NCI-H774 (cell line): ENCODE data around the gene HCAR2.
"Not testable (repeated sequence)": the region's sequence is repeated elsewhere in the genome, so short reads cannot be mapped to it uniquely, and the experiment has no call there.

Experiments used
- DNase-seq: peaks from one replicate; lab custom pipeline; 2025; lab: John Stamatoyannopoulos, UW

HCAR2 gene

GRCh38 chr12:122716658-122717057, 13.5 kb upstream of the HCAR2 start, which contains the start of gene HCAR3:
Gene HCAR3 (minus strand): TSS chr12:122716811. CDS start chr12:122716737, 74 bp downstream.
- not testable (repeated sequence) for DNase-seq

- not testable (repeated sequence) for DNase-seq
Measured at GRCh38 chr12:122715211-122715610, 12.1 kb upstream of the HCAR2 start.

DNA sequence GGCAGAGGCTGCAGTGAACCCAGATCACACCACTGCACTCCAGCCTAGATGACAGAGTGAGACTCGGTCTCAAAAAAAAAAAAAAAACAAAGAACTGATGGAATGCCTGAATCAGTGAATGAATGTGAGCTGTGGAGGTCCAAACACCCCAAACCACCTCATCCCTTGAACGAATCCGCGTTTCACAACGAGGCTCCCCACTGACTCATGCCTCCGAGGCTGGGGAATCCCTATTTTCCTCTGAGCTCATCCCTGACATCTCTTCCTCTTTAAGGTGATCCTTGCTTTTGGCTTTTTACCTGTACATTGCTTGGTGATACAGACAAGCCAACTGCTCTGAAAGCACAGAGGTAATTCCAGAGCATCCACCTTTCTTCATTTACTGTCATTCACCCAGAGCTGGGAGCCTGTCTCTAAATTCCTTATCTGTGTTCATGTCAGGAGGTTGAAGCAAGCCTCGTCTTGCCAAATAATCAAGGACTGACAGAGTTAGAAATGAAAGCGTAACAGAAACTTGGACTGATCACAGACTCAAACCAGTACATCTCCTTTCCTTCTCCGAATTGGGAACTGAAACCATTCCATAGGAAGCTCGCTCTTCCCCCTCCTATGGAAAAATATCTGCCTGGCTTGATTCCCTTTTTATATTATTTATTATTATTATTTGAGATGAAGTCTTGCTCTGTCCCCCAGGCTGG, 10.5 kb upstream of the HCAR2 start:
- not testable (repeated sequence) for DNase-seq

- not testable (repeated sequence) for DNase-seq
Measured at GRCh38 chr12:122711266-122711665, 8.1 kb upstream of the HCAR2 start.

- DNase-seq = not testable (repeated sequence)
Measured at GRCh38 chr12:122710341-122710740, 7.2 kb upstream of the HCAR2 start.

- not testable (repeated sequence) for DNase-seq
Measured at GRCh38 chr12:122709287-122709686, 6.1 kb upstream of the HCAR2 start.

DNA sequence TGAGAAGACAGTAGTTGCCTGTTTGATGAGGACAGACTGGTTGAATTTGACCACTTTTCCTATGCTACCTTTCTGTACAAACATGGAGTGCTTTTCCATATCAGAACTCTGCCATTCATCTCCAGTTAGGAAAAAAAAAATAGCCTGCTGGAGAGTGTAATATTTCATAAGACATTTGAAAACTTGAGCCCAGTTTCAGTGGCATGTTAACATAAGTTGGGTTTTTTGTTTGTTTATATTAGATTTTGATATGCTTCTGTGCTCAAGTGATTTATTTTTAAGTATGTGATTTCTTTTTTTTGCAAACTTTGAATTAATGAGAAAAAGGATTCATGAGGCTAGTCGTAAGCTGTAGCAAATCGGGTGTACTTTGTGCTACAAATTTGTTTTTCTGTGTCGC, 684 bp upstream of the HCAR2 start:
- DNase-seq = not testable (repeated sequence)

GRCh38 chr12:122701481-122701880, 1.7 kb downstream of the HCAR2 start:
- not testable (repeated sequence) for DNase-seq

DNA sequence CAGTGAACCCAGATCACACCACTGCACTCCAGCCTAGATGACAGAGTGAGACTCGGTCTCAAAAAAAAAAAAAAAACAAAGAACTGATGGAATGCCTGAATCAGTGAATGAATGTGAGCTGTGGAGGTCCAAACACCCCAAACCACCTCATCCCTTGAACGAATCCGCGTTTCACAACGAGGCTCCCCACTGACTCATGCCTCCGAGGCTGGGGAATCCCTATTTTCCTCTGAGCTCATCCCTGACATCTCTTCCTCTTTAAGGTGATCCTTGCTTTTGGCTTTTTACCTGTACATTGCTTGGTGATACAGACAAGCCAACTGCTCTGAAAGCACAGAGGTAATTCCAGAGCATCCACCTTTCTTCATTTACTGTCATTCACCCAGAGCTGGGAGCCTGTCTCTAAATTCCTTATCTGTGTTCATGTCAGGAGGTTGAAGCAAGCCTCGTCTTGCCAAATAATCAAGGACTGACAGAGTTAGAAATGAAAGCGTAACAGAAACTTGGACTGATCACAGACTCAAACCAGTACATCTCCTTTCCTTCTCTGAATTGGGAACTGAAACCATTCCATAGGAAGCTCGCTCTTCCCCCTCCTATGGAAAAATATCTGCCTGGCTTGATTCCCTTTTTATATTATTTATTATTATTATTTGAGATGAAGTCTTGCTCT, 3.0 kb downstream of the HCAR2 start:
- not testable (repeated sequence) for DNase-seq

- DNase-seq = not testable (repeated sequence)
Measured at GRCh38 chr12:122696922-122697321, 6.2 kb downstream of the HCAR2 start.

DNA sequence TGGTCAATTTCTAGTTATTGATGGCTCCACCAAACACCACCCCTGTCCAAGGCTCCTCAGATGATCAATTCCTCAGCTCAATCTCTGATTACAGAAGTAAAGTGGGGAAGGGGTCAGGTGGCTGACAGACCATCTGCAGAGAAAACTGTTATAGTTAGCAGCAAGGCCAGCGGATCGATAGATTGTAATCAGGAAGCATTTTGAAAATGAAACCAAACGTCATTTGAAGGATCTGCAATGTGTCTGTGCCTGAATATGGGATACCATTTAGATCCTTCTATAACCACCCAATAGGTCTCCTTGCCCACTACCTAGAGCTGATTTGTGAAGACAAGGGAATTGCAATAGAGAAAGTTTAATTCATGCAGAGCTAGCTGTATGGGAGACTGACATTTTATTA, 11.6 kb downstream of the HCAR2 start:
- DNase-seq = no peak

DNA sequence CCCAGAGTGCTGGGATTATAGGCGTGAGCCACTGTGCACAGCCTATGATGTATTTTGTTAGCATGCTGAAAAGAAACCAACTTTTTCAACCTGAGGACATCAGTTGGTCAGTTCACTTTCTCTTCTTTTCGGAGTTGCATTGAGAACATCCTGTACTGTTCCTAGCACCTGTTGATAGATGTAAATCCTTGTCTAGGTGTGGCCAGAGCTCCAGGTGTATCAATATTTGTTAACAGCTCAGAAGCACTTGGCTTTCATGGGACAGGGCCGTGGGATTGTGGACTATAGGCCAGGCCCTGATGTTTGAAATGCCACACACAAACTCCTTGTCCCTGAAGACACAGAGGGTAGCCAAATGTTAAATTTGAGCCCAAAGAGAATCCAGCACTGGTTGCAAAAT, 14.9 kb downstream of the HCAR2 start:
- peak; percentile 61 for DNase-seq

GRCh38 chr12:122687086-122687485, 16.1 kb downstream of the HCAR2 start:
- peak; percentile 59 for DNase-seq

DNA sequence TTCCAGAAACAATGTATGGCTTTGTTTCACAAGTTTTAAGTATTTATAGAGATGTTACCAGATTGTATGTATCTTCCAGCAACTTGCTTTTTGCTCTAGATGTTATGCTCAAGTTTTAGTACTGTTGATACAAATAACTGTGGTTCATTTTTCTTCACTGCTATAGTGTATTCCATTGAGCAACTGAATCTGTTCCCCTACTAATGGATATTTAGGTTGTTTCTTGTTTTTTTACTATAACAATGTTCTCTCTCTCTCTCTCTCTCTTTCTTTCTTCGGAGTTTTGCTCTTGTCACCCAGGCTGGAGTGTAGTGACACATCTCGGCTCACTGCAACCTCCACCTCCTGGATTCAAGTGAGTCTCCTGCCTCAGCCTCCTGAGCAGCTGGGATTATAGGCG, 16.6 kb downstream of the HCAR2 start:
- no peak for DNase-seq

DNA sequence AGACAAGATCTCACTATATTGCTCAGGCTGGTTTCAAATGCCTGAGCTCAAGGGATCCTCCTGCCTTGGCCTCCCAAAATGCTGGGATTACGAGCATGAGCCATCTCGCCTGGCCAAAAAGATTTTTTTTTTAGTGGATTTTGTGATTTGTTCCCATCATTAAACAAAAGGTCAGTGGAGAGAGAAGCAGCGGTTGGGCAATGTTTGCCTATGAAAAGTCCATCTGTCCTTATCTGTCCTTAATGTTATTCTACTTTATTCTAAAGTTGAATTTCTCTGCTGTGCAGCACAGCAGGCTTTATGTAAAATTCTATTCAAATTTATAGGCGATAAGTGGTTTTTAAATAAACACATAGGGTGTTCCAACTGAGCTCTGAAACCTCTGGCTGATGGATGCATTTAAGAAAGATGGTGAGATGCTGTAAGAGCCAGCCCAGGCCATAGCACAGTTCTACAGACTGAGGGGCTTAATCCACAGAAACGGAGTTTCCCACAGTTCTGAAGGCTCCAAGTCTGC, 18.8 kb downstream of the HCAR2 start:
- DNase-seq = no peak

DNA sequence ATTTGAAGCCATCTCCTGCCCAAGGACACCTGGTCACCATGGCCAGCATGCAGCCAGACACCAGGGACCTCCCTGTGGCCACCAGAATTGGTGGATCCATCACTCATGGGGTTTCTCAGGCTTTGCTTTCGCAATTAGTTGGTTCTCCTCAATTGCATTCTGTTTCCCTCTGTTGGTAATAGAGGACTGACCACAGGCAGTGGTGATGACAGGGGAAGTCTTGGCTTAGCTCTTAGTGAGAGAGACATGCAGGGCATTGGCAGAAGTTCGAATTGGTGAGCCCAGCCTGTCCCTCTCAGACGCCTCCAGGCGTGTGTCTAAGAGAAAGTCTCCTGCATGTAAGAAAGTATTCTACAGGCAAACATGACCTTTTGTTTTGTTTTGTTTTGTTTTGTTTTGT, 21.3 kb downstream of the HCAR2 start:
- no peak for DNase-seq

DNA sequence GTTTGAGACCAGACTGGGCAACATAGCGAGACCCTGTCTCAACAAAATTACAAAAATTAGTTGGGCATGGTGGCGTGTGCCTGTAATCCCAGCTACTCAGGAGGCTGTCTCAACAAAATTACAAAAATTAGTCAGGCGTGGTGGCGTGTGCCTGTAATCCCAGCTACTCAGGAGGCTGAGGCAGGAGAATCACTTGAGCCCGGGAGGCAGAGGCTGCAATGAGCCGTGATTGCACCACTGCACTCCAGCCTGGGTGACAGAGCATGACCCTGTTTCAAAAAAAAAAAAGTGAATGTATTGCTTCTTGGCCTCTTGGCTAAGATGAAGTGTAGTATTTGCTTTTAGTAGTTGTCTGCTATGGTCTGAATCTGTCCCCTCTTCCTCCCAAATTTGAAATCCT, 22.2 kb downstream of the HCAR2 start:
- not testable (repeated sequence) for DNase-seq

DNA sequence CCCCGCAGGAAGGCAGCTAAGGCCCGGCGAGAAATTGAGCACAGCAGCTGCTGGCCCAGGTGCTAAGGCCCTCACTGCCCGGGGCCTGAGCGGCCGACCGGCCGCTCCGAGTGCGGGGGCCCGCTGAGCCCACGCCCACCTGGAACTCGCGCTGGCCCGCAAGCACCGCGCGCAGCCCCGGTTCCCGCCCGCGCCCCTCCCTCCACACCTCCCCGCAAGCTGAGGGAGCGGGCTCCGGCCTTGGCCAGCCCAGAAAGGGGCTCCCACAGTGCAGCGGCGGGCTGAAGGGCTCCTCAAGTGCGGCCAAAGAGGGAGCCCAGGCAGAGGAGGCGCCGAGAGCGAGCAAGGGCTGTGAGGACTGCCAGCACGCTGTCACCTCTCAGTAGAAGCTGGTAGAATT, 26.4 kb downstream of the HCAR2 start:
- not testable (repeated sequence) for DNase-seq

GRCh38 chr12:122676015-122676414, 27.1 kb downstream of the HCAR2 start:
- DNase-seq = not testable (repeated sequence)

DNA sequence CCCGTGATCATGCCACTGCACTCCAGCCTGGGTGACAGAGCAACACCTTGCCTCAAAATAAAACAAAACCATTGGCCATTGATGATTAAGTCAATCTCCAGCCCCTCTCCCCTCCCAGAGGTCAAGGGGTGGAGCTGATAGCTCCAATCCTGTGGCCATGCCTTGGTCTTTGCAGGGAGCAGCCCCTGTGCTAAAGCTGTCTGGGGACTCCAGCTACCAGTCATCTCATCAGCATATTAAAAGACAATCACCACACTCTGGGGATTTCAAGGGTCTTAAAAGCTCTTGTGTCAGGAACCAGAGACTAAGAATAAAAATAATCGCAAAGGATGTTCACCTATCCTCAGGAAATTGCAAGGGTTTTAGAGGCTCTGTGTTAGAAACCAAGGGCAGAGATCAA, 30.6 kb downstream of the HCAR2 start:
- DNase-seq = no peak

DNA sequence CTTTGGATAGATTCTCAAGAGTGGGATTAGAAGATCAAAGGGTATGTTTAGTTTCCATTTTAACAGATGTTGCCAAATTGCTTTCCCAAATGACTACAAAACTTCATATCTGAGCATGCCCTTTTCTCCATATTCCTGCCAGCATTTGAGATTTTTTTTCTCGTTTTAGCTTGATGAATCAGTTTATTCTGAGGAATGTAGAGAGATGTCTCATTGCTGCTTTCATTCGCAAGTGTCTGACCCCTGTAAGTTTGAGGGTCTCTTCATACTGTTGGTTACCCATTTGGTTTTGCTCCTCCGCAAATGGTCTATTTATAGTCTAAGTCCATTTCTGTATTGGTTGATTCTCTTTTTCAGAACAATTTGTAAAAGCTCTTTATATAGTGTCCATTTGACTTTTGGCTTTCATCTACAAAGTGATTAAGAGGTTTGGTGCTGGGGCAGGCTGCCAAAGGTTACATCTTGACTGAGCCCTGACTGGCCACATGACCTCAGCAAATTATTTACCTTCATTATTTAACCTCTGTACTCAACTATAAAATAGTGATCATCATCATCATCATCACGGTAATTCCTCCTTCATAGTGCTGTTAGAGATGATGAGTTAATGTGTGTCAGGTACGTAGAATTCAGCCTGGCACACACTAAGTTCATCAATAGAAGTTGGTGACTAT, 33.6 kb downstream of the HCAR2 start:
- DNase-seq = no peak

DNA sequence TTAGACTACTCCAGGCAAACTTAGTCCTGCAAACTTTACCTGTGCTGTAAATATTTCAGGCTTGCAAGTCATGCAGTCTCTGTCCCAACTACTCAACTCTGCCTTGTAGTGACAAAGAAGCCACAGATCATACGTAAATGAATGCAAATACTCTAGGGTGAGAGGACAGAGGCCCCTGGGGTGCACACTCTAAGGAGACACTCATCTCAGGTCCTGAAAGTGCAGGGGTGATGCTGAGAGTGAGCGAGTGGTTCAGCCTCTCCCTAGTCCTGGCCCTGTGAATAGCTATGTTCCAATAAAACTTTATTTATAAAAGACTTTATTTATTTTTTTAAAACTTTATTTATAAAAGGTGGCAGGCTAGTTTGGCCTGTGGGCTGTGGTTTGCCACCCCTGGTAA, 34.9 kb downstream of the HCAR2 start:
- no peak for DNase-seq

DNA sequence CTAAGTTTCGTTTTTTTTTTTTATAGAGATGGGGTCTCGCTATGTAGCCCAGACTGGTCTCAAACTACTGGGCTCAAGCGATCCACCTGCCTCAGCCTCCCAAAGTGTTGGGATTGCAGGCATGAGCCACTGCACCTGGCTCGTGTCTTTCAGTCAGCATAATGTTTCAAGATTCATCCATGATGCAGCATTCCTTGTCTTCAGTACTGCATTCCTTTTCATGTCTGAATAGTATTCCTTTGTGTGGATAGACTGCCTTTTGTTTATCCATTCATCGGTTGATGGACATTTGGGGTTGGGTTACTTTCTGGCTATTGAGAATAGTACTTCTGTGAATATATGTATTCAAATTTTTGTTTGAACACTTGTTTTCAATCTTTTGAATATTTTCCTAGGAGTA, 37.4 kb downstream of the HCAR2 start:
- DNase-seq = no peak
